ENCODE results near the gene PNP. TPM values are rescaled to one million over a fixed set of nuclear protein-coding genes. Genes with fewer than 3 reads are reported as not detected.

The PNP gene
- total and polyA plus RNA-seq, 10 of the 15 experiments (the other 5 are each of a cell fraction or from before 2014, with no cell fraction given): 103 to 215 (median 138) TPM

DNA sequence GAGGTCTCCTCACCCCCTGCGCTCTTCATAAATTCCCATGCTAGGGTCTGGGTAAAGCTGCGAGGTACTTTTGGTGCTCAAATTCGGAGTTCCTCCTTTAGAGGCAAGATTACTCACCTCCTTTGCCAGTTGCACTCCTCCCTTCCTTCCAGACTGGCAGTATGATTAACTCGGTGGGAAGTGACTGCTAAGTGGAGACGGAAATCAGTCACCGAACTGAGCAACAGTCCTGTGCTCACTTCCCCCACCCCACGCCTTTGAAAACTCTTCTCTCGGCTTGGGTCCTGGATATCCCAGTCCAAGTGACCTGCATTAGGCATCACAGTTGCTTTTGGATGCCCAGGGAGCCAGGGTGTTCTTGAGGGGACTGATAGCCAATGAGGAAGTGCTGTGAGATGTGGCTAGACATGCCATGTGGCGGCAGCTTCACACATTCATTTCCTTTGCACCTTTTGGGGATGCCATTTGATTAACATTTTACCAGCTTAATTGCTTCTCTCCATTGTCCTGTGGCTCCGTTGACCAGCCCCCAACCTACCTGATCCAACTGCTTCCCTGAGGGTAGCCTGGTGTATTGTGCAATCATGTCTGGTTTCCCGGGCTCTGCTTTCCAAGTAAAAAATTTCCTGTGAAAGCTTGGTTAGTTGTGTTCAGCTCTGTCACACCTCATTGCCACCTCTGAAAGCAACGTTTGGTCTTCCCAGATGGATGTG is 840 bp downstream of the PNP start (continued):
- TF ChIP-seq, protein P1, sequence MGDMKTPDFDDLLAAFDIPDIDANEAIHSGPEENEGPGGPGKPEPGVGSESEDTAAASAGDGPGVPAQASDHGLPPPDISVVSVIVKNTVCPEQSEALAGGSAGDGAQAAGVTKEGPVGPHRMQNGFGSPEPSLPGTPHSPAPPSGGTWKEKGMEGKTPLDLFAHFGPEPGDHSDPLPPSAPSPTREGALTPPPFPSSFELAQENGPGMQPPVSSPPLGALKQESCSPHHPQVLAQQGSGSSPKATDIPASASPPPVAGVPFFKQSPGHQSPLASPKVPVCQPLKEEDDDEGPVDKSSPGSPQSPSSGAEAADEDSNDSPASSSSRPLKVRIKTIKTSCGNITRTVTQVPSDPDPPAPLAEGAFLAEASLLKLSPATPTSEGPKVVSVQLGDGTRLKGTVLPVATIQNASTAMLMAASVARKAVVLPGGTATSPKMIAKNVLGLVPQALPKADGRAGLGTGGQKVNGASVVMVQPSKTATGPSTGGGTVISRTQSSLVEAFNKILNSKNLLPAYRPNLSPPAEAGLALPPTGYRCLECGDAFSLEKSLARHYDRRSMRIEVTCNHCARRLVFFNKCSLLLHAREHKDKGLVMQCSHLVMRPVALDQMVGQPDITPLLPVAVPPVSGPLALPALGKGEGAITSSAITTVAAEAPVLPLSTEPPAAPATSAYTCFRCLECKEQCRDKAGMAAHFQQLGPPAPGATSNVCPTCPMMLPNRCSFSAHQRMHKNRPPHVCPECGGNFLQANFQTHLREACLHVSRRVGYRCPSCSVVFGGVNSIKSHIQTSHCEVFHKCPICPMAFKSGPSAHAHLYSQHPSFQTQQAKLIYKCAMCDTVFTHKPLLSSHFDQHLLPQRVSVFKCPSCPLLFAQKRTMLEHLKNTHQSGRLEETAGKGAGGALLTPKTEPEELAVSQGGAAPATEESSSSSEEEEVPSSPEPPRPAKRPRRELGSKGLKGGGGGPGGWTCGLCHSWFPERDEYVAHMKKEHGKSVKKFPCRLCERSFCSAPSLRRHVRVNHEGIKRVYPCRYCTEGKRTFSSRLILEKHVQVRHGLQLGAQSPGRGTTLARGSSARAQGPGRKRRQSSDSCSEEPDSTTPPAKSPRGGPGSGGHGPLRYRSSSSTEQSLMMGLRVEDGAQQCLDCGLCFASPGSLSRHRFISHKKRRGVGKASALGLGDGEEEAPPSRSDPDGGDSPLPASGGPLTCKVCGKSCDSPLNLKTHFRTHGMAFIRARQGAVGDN (IDR thresholded peaks at IDR 0.05): peak; percentile 81
- TF ChIP-seq TARDBP (IDR thresholded peaks at IDR 0.05; ENCODE audit: borderline replicate concordance): no peak
- peak; percentile 79 for TF ChIP-seq SPI1 (IDR thresholded peaks at IDR 0.05; ENCODE audit: borderline replicate concordance, insufficient read depth, low read depth, low read length)
- peak; percentile 38; the same call in 1 of the 2 replicates for TF ChIP-seq IKZF1 (conservative IDR thresholded peaks at IDR 0.05)
- TF ChIP-seq CREM (IDR thresholded peaks at IDR 0.05; ENCODE audit: low read depth): 0 out of 2 replicates have a peak, but pooled peaks have one; percentile 6
- TF ChIP-seq GATAD2B (conservative IDR thresholded peaks at IDR 0.05; ENCODE audit: low read depth): 0 out of 2 replicates have a peak, but pooled peaks have one; percentile 11
- TF ChIP-seq RAD21 (IDR thresholded peaks at IDR 0.05; ENCODE audit: insufficient read depth, low read depth, low read length): no peak
- TF ChIP-seq SMARCA5 (IDR thresholded peaks at IDR 0.05): peak; percentile 47; the same call in 1 of the 2 replicates
- TF ChIP-seq, protein P2, sequence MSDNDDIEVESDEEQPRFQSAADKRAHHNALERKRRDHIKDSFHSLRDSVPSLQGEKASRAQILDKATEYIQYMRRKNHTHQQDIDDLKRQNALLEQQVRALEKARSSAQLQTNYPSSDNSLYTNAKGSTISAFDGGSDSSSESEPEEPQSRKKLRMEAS (IDR thresholded peaks at IDR 0.05; ENCODE audit: low read depth, low read length): peak; percentile 67
- TF ChIP-seq NFYB (IDR thresholded peaks at IDR 0.05; ENCODE audit: insufficient read depth, low read depth, low read length): peak; percentile 60
